Dendritic cell treated with granulocyte-macrophage colony-stimulating factor and Interleukin-4, amounts not matched to agents 40 ng/mL and 50 ng/mL, for 4 days (primary cell): ENCODE measurements around the gene MGLL.
A peak's percentile ranks its signal among the peaks of the same experiment; 100 is the strongest.

Experiments
- H3K27ac Mint-ChIP-seq: one replicate; pipeline ENCODE4 v1.8.0; 2022; ENCODE audit warnings: mild to moderate bottlenecking, mixed read lengths
- H3K27me3 Mint-ChIP-seq: one replicate; pipeline ENCODE4 v1.8.0; 2022; ENCODE audit warnings: mild to moderate bottlenecking, mixed read lengths
- H3K36me3 Mint-ChIP-seq: one replicate; pipeline ENCODE4 v1.8.0; 2022; ENCODE audit warnings: low read depth, mixed read lengths
- H3K4me1 Mint-ChIP-seq: one replicate; pipeline ENCODE4 v1.8.0; 2022; ENCODE audit warnings: low read depth, mixed read lengths
- H3K4me3 Mint-ChIP-seq: one replicate; pipeline ENCODE4 v1.8.0; 2022; ENCODE audit warnings: mild to moderate bottlenecking, moderate library complexity, mixed read lengths
- H3K9me3 Mint-ChIP-seq: one replicate; pipeline ENCODE4 v1.8.0; 2022; ENCODE audit warnings: mixed read lengths
- intact Hi-C: fragments of 100-400 bp; cut with micrococcal nuclease; formaldehyde crosslinking; loops from one replicate; pipeline ENCODE4 v1.15.0; 2022

Gene MGLL

DNA sequence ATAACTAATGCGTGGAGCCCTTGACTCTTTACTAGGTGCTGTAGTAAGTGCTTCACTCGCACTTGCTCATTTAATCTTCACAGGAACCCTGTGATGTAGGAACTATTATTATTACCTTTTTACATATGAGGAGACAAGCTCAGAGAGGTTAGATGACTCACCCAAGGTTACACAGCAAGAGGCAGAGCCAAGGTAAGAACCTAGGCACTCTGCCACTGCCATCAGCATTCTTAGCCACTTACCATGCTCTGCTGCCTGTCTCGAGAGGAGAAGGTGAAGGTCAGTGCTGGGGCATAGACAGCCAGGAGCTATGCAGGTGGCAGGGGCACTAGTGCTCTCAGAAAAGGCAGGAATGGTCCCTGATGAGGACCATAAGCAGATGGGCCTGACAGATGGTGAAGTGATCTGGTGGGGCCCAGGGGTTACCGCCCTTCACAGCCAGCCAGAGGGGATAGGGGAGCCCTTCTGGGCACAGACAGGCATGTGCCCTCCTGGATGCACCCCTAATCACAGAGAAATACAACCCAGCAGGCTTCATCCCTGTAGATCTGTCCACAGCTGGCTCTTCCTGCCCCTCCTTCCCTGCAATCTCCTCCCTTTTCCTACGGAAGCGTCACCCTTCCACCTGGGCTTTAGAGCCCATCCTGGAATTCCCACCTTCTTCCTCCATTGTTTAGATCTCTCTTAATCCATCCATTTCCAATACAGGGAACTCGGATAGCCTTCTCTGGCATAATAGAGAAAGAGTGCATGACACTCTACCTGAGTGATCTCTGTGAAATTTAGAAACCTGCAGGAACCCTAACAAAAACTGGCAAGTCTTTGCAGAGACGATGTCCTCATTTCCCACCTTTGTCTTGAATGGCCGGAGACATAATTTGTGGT, 122.7 kb downstream of the MGLL start:
- intact Hi-C loops = loop anchor here (10.0 kb wide), 1 partner anchor 75 kb away; no protein-coding TSS in a partner anchor

GRCh38 chr3:127698691-127699415, 123.5 kb downstream of the MGLL start:
- Mint-ChIP-seq H3K4me3 (no peak overlapping the region), H3K9me3 (no peaks in the 10 kb centered on the region), H3K36me3 (peaks cover 20% of the 10 kb centered on the region), H3K4me1 (peaks cover 36% of the 10 kb centered on the region), H3K27me3 (peaks cover 3% of the 10 kb centered on the region), H3K27ac (peak overlapping the region; percentile 45)
- intact Hi-C loops = loop anchor here (10.0 kb wide), 1 partner anchor 76 kb away; no protein-coding TSS in a partner anchor

More for the DNA sequence above, 122.7 kb downstream of the MGLL start:
- H3K9me3 Mint-ChIP-seq = no peaks in the 10 kb centered on the region
- H3K27me3 Mint-ChIP-seq = peaks cover 3% of the 10 kb centered on the region
- no peak overlapping the region for H3K27ac Mint-ChIP-seq
- H3K4me1 Mint-ChIP-seq = peaks cover 37% of the 10 kb centered on the region
- H3K4me3 Mint-ChIP-seq = no peak overlapping the region
- H3K36me3 Mint-ChIP-seq = peaks cover 16% of the 10 kb centered on the region

GRCh38 chr3:127698286-127698685, 124.0 kb downstream of the MGLL start:
- intact Hi-C loops = loop anchor here (10.0 kb wide), 1 partner anchor 77 kb away; no protein-coding TSS in a partner anchor
- peaks cover 20% of the 10 kb centered on the region for H3K36me3 Mint-ChIP-seq
- H3K27me3 Mint-ChIP-seq = peaks cover 3% of the 10 kb centered on the region
- H3K27ac Mint-ChIP-seq = peak overlapping the region; percentile 45
- no peak overlapping the region for H3K4me3 Mint-ChIP-seq
- peaks cover 31% of the 10 kb centered on the region for H3K4me1 Mint-ChIP-seq
- no peaks in the 10 kb centered on the region for H3K9me3 Mint-ChIP-seq

DNA sequence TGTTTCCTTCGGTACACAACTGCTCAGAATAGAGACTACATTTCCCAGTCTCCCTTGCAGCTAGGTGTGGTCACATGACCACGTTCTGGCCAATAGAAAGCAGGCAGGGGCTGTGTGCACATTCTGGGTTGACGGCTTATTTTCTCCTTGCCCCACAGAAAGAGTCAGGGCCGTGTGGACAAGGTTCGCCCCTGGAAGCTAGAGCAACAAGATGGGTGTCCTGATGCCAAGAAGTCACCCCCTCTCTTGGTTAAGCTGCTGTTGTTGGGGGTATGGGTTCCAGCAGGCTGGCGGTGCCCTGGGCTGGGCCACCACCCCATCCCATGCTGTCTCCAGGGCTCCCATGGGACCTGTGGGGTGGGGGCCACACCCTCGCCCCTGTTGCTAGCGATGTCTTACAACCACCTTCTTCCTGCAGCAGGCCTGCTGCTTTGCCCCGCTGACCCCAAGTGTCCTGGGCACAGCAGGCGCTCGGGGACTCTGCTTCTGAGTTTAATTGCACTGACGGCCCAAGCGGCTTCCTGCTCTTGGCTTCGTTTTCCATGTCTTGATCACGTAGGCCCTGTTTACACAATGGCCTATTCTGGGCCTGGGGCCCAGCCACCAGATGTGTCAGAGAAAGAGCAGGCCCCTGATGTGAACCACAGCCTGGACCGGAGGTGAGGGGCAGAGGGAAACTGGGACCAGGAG, 124.6 kb downstream of the MGLL start:
- peaks cover 25% of the 10 kb centered on the region for H3K4me1 Mint-ChIP-seq
- H3K4me3 Mint-ChIP-seq = no peak overlapping the region
- intact Hi-C loops = loop anchor here (2.0 to 10.0 kb wide), 2 partner anchors 77 to 133 kb away; no protein-coding TSS in a partner anchor
- peak overlapping the region; percentile 78 for H3K27ac Mint-ChIP-seq
- H3K9me3 Mint-ChIP-seq = no peaks in the 10 kb centered on the region
- H3K36me3 Mint-ChIP-seq = peaks cover 21% of the 10 kb centered on the region
- H3K27me3 Mint-ChIP-seq = peaks cover 3% of the 10 kb centered on the region

- Mint-ChIP-seq H3K9me3 (no peaks in the 10 kb centered on the region), H3K27me3 (no peaks in the 10 kb centered on the region), H3K36me3 (peaks cover 28% of the 10 kb centered on the region), H3K4me3 (no peak overlapping the region), H3K4me1 (peaks cover 25% of the 10 kb centered on the region), H3K27ac (peak overlapping the region; percentile 12)
- intact Hi-C loops = loop anchor here (5.0 to 10.0 kb wide), 2 partner anchors 80 to 268 kb away; no protein-coding TSS in a partner anchor
Measured at GRCh38 chr3:127694467-127695215, 127.7 kb downstream of the MGLL start.

DNA sequence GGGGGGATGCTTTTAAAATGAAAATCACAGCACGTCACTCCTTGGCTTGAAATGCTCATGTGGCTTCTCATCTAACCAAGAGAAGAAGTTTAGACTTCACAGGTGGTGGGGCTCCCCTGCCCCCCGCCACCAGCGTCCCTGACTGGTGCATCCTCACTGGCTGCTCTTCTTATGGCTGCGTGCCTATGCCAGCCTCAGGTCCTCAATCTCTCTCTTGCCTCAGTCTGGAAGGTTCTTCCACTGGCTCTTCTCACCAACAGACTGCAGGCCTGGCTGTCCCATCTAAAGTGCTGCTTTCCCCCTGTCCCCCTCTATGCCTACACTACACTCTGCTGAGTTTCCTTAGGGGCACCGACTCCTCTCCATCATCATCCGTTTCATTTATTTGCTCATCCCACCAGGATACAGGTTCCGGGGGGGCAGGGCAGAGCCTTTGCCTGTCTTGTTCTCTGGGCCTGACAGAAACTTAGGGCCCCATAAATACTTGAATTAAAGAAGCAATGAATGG, 128.9 kb downstream of the MGLL start:
- Mint-ChIP-seq H3K36me3 (peaks cover 28% of the 10 kb centered on the region), H3K27me3 (no peaks in the 10 kb centered on the region), H3K9me3 (no peaks in the 10 kb centered on the region), H3K4me3 (no peak overlapping the region), H3K4me1 (peaks cover 25% of the 10 kb centered on the region), H3K27ac (no peak overlapping the region)
- intact Hi-C loops = loop anchor here (5.0 to 10.0 kb wide), 2 partner anchors 81 to 269 kb away; no protein-coding TSS in a partner anchor

DNA sequence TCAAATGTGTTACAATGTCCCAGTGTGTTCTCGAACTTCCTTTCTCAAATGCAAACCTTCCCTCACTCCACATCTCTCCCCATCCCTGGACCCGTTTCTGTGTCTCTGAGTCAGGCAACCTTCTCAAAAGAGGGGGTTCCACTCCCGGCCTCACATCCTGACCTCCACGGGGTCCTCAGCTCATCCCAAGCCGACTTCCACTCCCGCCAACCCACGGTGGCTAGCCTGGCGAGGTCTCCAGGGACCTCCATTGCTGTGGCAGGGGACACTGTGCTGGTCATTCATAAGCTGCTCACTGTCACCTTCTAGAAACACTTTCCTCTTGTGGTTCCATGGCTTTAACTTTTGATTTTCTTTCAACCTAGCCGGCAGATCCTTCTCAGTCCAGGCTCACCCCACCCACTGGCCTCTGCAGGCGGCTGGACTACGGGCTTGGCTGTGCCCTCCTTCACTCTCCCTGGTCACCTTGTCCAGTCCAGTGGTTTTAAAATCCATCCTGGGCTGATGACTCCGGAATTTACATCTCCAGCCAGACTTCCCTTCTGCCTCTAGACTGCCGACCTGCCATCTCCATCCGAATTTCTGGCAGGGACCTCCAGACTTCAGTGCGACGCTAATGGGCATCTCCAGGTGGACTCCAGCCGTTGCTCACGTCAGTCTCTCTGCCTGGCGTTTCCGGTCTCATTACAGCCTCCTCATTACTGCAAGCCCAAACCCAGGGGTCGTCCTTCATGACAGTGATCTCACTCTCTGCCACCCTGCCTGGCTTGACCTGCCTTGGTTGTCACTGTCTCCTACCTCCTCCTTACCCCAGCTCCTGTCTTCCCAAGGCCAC, 129.6 kb downstream of the MGLL start:
- Mint-ChIP-seq H3K27me3 (no peaks in the 10 kb centered on the region), H3K4me1 (peaks cover 19% of the 10 kb centered on the region), H3K27ac (no peak overlapping the region), H3K4me3 (no peak overlapping the region), H3K9me3 (no peaks in the 10 kb centered on the region), H3K36me3 (peaks cover 28% of the 10 kb centered on the region)
- intact Hi-C loops = loop anchor here (5.0 to 10.0 kb wide), 2 partner anchors 82 to 270 kb away; no protein-coding TSS in a partner anchor

DNA sequence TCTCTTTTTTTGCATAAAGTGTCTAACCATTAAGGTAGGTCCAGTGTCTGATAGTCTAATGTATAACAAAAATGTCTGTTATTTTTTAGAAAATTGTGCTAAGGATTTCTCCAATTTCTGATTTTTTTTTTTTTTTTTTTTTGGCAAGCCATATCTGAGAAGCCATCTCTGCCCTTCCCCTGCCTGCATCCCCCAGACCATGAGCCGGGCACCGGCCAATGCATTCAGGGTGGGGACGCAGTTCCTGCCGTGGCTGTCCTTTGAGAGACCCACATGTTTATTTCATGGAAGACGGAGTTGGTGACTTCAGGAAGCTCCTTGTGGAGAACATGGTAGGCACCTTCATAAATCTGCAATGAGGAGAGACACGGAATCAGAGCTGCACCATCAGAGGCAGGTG, 130.3 kb downstream of the MGLL start:
- Mint-ChIP-seq H3K4me1 (peaks cover 12% of the 10 kb centered on the region), H3K9me3 (no peaks in the 10 kb centered on the region), H3K36me3 (peaks cover 28% of the 10 kb centered on the region), H3K4me3 (no peak overlapping the region), H3K27me3 (no peaks in the 10 kb centered on the region), H3K27ac (no peak overlapping the region)
- intact Hi-C loops = loop anchor here (5.0 to 10.0 kb wide), 2 partner anchors 83 to 270 kb away; no protein-coding TSS in a partner anchor

- peaks cover 28% of the 10 kb centered on the region for H3K36me3 Mint-ChIP-seq
- H3K27ac Mint-ChIP-seq = no peak overlapping the region
- intact Hi-C loops = loop anchor here (5.0 to 10.0 kb wide), 2 partner anchors 83 to 271 kb away; no protein-coding TSS in a partner anchor
- no peaks in the 10 kb centered on the region for H3K9me3 Mint-ChIP-seq
- H3K27me3 Mint-ChIP-seq = no peaks in the 10 kb centered on the region
- H3K4me1 Mint-ChIP-seq = peaks cover 7% of the 10 kb centered on the region
- no peak overlapping the region for H3K4me3 Mint-ChIP-seq
Measured at GRCh38 chr3:127691489-127691888, 130.8 kb downstream of the MGLL start.

GRCh38 chr3:127690823-127691452, 131.4 kb downstream of the MGLL start:
- Mint-ChIP-seq H3K27ac (no peak overlapping the region), H3K4me3 (no peak overlapping the region), H3K36me3 (peaks cover 28% of the 10 kb centered on the region), H3K9me3 (no peaks in the 10 kb centered on the region), H3K27me3 (no peaks in the 10 kb centered on the region), H3K4me1 (peaks cover 1% of the 10 kb centered on the region)
- intact Hi-C loops = loop anchor here (5.0 to 10.0 kb wide), 2 partner anchors 84 to 271 kb away; no protein-coding TSS in a partner anchor

GRCh38 chr3:127690106-127690505, 132.2 kb downstream of the MGLL start:
- Mint-ChIP-seq H3K36me3 (peaks cover 27% of the 10 kb centered on the region), H3K9me3 (no peaks in the 10 kb centered on the region), H3K27me3 (no peaks in the 10 kb centered on the region), H3K4me1 (no peaks in the 10 kb centered on the region), H3K27ac (no peak overlapping the region), H3K4me3 (no peak overlapping the region)
- intact Hi-C loops = loop anchor here (5.0 to 10.0 kb wide), 2 partner anchors 85 to 272 kb away; no protein-coding TSS in a partner anchor
